SK-N-SH (cell line): ENCODE measurements around the gene SLC35A2. TPM values are rescaled to one million over a fixed set of nuclear protein-coding genes. Genes with fewer than 3 reads are reported as not detected.

Experiments used
- CTCF ChIA-PET: fragments of 300-600, 350-600 bp; formaldehyde crosslinking; extraction: SDS; loops from one replicate; lab custom pipeline; 2021; lab: Yijun Ruan, JAX
- POLR2A ChIA-PET: fragments of 350-600 bp; sonication (Branson Sonifier 250); formaldehyde crosslinking; extraction: SDS; loops from one replicate; lab custom pipeline; 2020; ENCODE audit warnings: antibody characterized with exemption, inconsistent platforms; lab: Yijun Ruan, JAX
- DNase-seq: peaks from one replicate; pipeline ENCODE4 v3.0.0; 2012
- H2AFZ ChIP-seq: fragments of 200-600 bp; sonication (generic); 2 replicates; pipeline ENCODE4 v1.8.1; 2016; ENCODE audit warnings: antibody characterized with exemption, mild to moderate bottlenecking, low read depth
- H3F3A ChIP-seq: fragments of 200-600 bp; sonication (generic); replicated peaks from 2 replicates; pipeline ENCODE3; 2016; ENCODE audit warnings: antibody characterized with exemption, mild to moderate bottlenecking; ENCODE audit not compliant: insufficient read depth
- H3K27ac ChIP-seq, 2 experiments: fragments of 200-500 bp in 1 of 2; fragments of 200-600 bp in 1 of 2; sonication (Bioruptor generic) in 1 of 2; sonication (generic), shearing (Covaris generic) in 1 of 2; 2 replicates each; pipeline versions ENCODE4 v1.5.1 to v1.6.1; 2014 to 2016; ENCODE audit warnings: low read depth in 2 of 2, inconsistent platforms in 1 of 2, low read length in 1 of 2, mild to moderate bottlenecking in 1 of 2, mixed read lengths in 1 of 2
- H3K27me3 ChIP-seq: fragments of 200-600 bp; sonication (generic), shearing (Covaris generic); 2 replicates; pipeline ENCODE4 v1.6.1; 2016; ENCODE audit warnings: mixed run types; ENCODE audit not compliant: insufficient read depth
- H3K36me3 ChIP-seq, 2 experiments: fragments of 200-500 bp in 1 of 2; fragments of 200-600 bp in 1 of 2; sonication (Bioruptor generic) in 1 of 2; sonication (generic) in 1 of 2; replicated peaks in 1 of 2; 2 replicates each; pipeline versions ENCODE3 to v1.5.1; 2014 to 2016; ENCODE audit warnings: low read length in 1 of 2, mild to moderate bottlenecking in 1 of 2; ENCODE audit not compliant: insufficient read depth in 2 of 2, control insufficient read depth in 1 of 2
- H3K4me1 ChIP-seq, 2 experiments: fragments of 200-500 bp in 1 of 2; fragments of 200-600 bp in 1 of 2; sonication (Bioruptor generic) in 1 of 2; sonication (generic), shearing (Covaris generic) in 1 of 2; 2 replicates each; pipeline versions ENCODE4 v1.5.1 to v1.6.1; 2014 to 2016; ENCODE audit warnings: low read depth in 1 of 2, low read length in 1 of 2, mixed run types in 1 of 2; ENCODE audit not compliant: insufficient read depth in 2 of 2, control insufficient read depth in 1 of 2
- H3K4me2 ChIP-seq: fragments of 200-600 bp; sonication (generic), shearing (Covaris generic); 2 replicates; pipeline ENCODE4 v1.6.1; 2017; ENCODE audit warnings: mixed run types
- H3K4me3 ChIP-seq, 2 experiments: fragments of 200-500 bp in 1 of 2; fragments of 200-600 bp in 1 of 2; sonication (Bioruptor generic) in 1 of 2; sonication (generic), shearing (Covaris generic) in 1 of 2; 2 replicates each; pipeline versions ENCODE4 v1.5.1 to v1.8.1; 2014 to 2016; ENCODE audit warnings: low read depth in 2 of 2, inconsistent platforms in 1 of 2, low read length in 1 of 2, mild to moderate bottlenecking in 1 of 2, mixed read lengths in 1 of 2, moderate library complexity in 1 of 2
- H3K79me2 ChIP-seq: fragments of 200-600 bp; sonication (generic); 2 replicates; pipeline ENCODE4 v1.8.1; 2017; ENCODE audit warnings: mild to moderate bottlenecking; ENCODE audit not compliant: insufficient read depth
- H3K9ac ChIP-seq: fragments of 200-600 bp; sonication (generic); 2 replicates; pipeline ENCODE4 v1.6.1; 2017; ENCODE audit warnings: mixed run types
- H3K9me2 ChIP-seq: fragments of 200-600 bp; sonication (generic); 2 replicates; pipeline ENCODE4 v1.6.1; 2017; ENCODE audit warnings: mixed run types
- H3K9me3 ChIP-seq: fragments of 200-600 bp; sonication (generic); 2 replicates; pipeline ENCODE4 v1.6.1; 2017; ENCODE audit warnings: mixed run types, mild to moderate bottlenecking, moderate library complexity
- H4K20me1 ChIP-seq: fragments of 200-600 bp; sonication (generic); 2 replicates; pipeline ENCODE4 v1.6.1; 2017; ENCODE audit warnings: mild to moderate bottlenecking, mixed run types; ENCODE audit not compliant: insufficient read depth
- CHD2 ChIP-seq: fragments of 150-350 bp; IDR thresholded peaks from 2 replicates; pipeline ENCODE4 v1.6.1; 2018; ENCODE audit warnings: low read length; ENCODE audit not compliant: partially characterized antibody
- EP300 ChIP-seq, 2 experiments: IDR thresholded peaks; 2 replicates each; pipeline versions ENCODE4 v1.4.0 to v1.6.1; 2012; ENCODE audit warnings: borderline replicate concordance in 1 of 2, low read depth in 1 of 2, low read length in 1 of 2
- FOSL2 ChIP-seq: IDR thresholded peaks from 2 replicates; pipeline ENCODE4 v1.4.0; 2012; ENCODE audit warnings: low read depth, mild to moderate bottlenecking, moderate library complexity, borderline replicate concordance
- GABPA ChIP-seq: IDR thresholded peaks from 2 replicates; pipeline ENCODE4 v1.4.0; 2012; ENCODE audit warnings: low read depth, mild to moderate bottlenecking
- JUND ChIP-seq: IDR thresholded peaks from 2 replicates; pipeline ENCODE4 v1.4.0; 2012
- MEF2A ChIP-seq: IDR thresholded peaks from 2 replicates; pipeline ENCODE4 v1.4.0; 2012; ENCODE audit warnings: low read depth, borderline replicate concordance
- NFIC ChIP-seq: IDR thresholded peaks from 2 replicates; pipeline ENCODE4 v1.4.0; 2012; ENCODE audit warnings: borderline replicate concordance
- NRF1 ChIP-seq: IDR thresholded peaks from 2 replicates; pipeline ENCODE4 v1.6.1; 2012; ENCODE audit warnings: low read depth, mild to moderate bottlenecking, low read length
- RAD21 ChIP-seq: IDR thresholded peaks from 2 replicates; pipeline ENCODE4 v1.6.1; 2012; ENCODE audit warnings: mild to moderate bottlenecking, low read length
- RCOR1 ChIP-seq: fragments of 150-350 bp; IDR thresholded peaks from 2 replicates; pipeline ENCODE4 v1.6.1; 2017; ENCODE audit warnings: antibody characterized with exemption, low read length
- RFX5 ChIP-seq: IDR thresholded peaks from 2 replicates; pipeline ENCODE4 v1.6.1; 2012; ENCODE audit warnings: mild to moderate bottlenecking, improper control_type of control experiment, low read length
- SIN3A ChIP-seq: IDR thresholded peaks from 2 replicates; pipeline ENCODE4 v1.6.1; 2012; ENCODE audit warnings: low read depth, mild to moderate bottlenecking, low read length, moderate library complexity, borderline replicate concordance
- SMC3 ChIP-seq: IDR thresholded peaks from 2 replicates; pipeline ENCODE4 v1.6.1; 2012; ENCODE audit warnings: low read depth, low read length, improper control_type of control experiment
- TAF1 ChIP-seq: IDR thresholded peaks from 2 replicates; pipeline ENCODE4 v1.6.1; 2012; ENCODE audit warnings: low read depth, mild to moderate bottlenecking, low read length, moderate library complexity, borderline replicate concordance
- TCF12 ChIP-seq: IDR thresholded peaks from 2 replicates; pipeline ENCODE4 v1.4.0; 2012
- YY1 ChIP-seq: IDR thresholded peaks from 2 replicates; pipeline ENCODE4 v1.4.0; 2012; ENCODE audit warnings: low read depth, mild to moderate bottlenecking
- WGBS: methylation state at CpG from one replicate; pipeline ENCODE4 v1.1.6; 2017; ENCODE audit warnings: low lambda C conversion rate; 5-methylcytosine and 5-hydroxymethylcytosine counted together
- polyA plus RNA-seq, 3 experiments: library from polyadenylated mRNA; depleted of rRNA; stranded (reverse); fragments of >200 nt; gene quantifications; 2 replicates each; pipeline ENCODE4 v1.2.3, GENCODE V29; 2012
- TF ChIP-seq, protein P1 (sequence below): IDR thresholded peaks from 2 replicates; pipeline ENCODE4 v1.6.1; 2012; ENCODE audit warnings: mild to moderate bottlenecking, low read depth, low read length, moderate library complexity
- TF ChIP-seq, protein P2 (sequence below): fragments of 150-350 bp; IDR thresholded peaks from 2 replicates; pipeline ENCODE4 v1.6.1; 2016; ENCODE audit warnings: mild to moderate bottlenecking, low read depth, low read length
- TF ChIP-seq, protein P3 (sequence below): fragments of 150-350 bp; IDR thresholded peaks from 2 replicates; pipeline ENCODE4 v1.6.1; 2017; ENCODE audit warnings: antibody characterized with exemption, low read length, low read depth, borderline replicate concordance
- TF ChIP-seq, protein P4 (sequence below): IDR thresholded peaks from 2 replicates; pipeline ENCODE4; 2012
- TF ChIP-seq, protein P5 (sequence below): IDR thresholded peaks from 2 replicates; pipeline ENCODE4 v1.4.0; 2012; ENCODE audit warnings: low read depth

SLC35A2 gene
- polyA plus RNA-seq, 1 of the 3 experiments (the other 2 are of a cell fraction), result 71.3 TPM

DNA sequence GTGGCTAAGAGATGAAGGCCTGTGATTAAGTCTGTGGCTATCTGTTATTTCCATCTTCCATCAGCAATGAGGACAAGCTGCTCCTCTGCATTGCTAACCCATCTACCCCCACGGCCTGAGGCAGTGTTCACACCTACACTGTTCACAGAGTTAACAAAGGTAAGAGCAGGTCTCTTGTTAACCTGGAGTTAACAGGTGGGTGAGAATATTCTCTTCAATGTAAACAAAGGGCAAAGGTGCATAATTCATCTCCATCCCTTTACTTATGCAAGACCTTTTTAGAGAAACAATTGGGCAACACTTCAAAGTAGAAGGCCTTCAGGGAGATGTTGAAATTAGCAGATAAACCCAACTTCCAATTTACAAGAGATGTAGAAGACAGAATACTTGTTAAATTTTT is 2.8 kb downstream of the SLC35A2 start:
- Histone ChIP-seq H3K27ac (no peak overlapping the region), H3K9me3 (no peaks in the 10 kb centered on the region), H2AFZ (no peak overlapping the region), H3K9me2 (no peaks in the 10 kb centered on the region), H3K27me3 (no peaks in the 10 kb centered on the region), H3K4me2 (no peak overlapping the region), H3K9ac (no peak overlapping the region), H3F3A (peaks cover 6% of the 10 kb centered on the region), H3K36me3 (peaks cover 8 to 43% of the 10 kb centered on the region in 2 experiments), H3K4me1 (peaks cover 0 to 15% of the 10 kb centered on the region in 2 experiments; a peak in 1 of 4 replicates), H4K20me1 (0 out of 2 replicates have a peak, but pooled peaks cover 13% of the 10 kb centered on the region), H3K4me3 (no peak overlapping the region), H3K79me2 (peaks cover 38% of the 10 kb centered on the region)
- no peak for DNase-seq
- WGBS, result 92% methylated on average over 1 of the region's 1 CpG
- TF ChIP-seq YY1 (no peak), RAD21 (no peak), EP300 (IDR thresholded peaks at IDR 0.05; ENCODE audit: borderline replicate concordance in 1 of 2, low read depth in 1 of 2, low read length in 1 of 2) (no peak), CHD2 (no peak), SIN3A (no peak), TCF12 (no peak), RCOR1 (no peak), SMC3 (no peak)
- TF ChIP-seq, protein P1, sequence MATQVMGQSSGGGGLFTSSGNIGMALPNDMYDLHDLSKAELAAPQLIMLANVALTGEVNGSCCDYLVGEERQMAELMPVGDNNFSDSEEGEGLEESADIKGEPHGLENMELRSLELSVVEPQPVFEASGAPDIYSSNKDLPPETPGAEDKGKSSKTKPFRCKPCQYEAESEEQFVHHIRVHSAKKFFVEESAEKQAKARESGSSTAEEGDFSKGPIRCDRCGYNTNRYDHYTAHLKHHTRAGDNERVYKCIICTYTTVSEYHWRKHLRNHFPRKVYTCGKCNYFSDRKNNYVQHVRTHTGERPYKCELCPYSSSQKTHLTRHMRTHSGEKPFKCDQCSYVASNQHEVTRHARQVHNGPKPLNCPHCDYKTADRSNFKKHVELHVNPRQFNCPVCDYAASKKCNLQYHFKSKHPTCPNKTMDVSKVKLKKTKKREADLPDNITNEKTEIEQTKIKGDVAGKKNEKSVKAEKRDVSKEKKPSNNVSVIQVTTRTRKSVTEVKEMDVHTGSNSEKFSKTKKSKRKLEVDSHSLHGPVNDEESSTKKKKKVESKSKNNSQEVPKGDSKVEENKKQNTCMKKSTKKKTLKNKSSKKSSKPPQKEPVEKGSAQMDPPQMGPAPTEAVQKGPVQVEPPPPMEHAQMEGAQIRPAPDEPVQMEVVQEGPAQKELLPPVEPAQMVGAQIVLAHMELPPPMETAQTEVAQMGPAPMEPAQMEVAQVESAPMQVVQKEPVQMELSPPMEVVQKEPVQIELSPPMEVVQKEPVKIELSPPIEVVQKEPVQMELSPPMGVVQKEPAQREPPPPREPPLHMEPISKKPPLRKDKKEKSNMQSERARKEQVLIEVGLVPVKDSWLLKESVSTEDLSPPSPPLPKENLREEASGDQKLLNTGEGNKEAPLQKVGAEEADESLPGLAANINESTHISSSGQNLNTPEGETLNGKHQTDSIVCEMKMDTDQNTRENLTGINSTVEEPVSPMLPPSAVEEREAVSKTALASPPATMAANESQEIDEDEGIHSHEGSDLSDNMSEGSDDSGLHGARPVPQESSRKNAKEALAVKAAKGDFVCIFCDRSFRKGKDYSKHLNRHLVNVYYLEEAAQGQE, result no peak
- ChIA-PET POLR2A (no interaction called here), CTCF (no interaction called here)

DNA sequence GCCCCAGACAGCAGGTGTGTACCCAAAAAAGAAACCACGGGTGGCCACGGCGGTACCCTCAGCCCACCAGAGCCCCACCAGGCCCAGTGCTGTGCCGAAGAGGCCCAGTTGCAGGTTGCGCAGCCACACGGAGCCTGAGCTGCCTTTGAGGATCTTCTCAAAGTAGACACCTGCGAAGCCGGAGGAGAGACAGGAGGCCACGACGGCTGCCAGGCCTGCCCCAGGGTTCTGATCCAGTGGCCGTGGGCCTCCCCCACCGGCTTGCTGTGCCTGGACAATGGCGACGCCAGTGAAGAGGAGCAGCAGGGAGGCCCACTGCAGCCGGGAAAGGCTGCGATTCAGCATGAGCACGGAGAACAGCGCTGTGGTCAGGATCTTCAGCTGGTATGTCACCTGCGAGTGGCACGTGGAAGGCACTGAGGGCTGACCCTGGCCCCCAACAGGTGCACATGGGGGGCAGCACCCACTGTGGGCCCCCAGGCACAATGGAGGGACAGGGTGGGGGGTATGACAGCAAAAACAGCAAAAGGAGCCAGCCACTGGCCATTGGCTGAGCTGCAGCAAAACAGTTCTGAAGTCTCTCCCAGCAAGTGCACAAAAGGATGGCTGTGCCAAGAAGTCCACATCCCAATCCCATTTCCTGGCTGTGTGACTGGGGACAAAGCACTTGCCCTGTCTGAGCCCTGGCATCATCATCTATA is 6.2 kb downstream of the SLC35A2 start:
- H3K27ac ChIP-seq, result no peak overlapping the region
- CTCF ChIA-PET, result no interaction called here
- H2AFZ ChIP-seq, result no peak overlapping the region
- H3K36me3 ChIP-seq, result peaks cover 8 to 51% of the 10 kb centered on the region in 2 experiments
- 0 out of 2 replicates have a peak, but pooled peaks cover 13% of the 10 kb centered on the region for H4K20me1 ChIP-seq
- H3K4me2 ChIP-seq, result no peak overlapping the region
- WGBS, result 98% methylated on average over 8 of the region's 20 CpGs
- POLR2A ChIA-PET, result no interaction called here
- peaks cover 26% of the 10 kb centered on the region for H3K79me2 ChIP-seq
- H3K9me3 ChIP-seq, result no peaks in the 10 kb centered on the region
- no peaks in the 10 kb centered on the region for H3K9me2 ChIP-seq
- H3K4me1 ChIP-seq, result peaks cover 0 to 7% of the 10 kb centered on the region in 2 experiments; a peak in 1 of 4 replicates
- no peak overlapping the region for H3K4me3 ChIP-seq
- no peak for DNase-seq
- H3F3A ChIP-seq, result peaks cover 3% of the 10 kb centered on the region
- H3K27me3 ChIP-seq, result no peaks in the 10 kb centered on the region
- H3K9ac ChIP-seq, result no peak overlapping the region
- no peak for TF ChIP-seq RFX5
- no peak for TF ChIP-seq SMC3
- TF ChIP-seq TAF1, result no peak
- TF ChIP-seq JUND, result no peak
- no peak for TF ChIP-seq GABPA
- no peak for TF ChIP-seq EP300 (IDR thresholded peaks at IDR 0.05; ENCODE audit: borderline replicate concordance in 1 of 2, low read depth in 1 of 2, low read length in 1 of 2)
- no peak for TF ChIP-seq MEF2A
- TF ChIP-seq, protein P2, sequence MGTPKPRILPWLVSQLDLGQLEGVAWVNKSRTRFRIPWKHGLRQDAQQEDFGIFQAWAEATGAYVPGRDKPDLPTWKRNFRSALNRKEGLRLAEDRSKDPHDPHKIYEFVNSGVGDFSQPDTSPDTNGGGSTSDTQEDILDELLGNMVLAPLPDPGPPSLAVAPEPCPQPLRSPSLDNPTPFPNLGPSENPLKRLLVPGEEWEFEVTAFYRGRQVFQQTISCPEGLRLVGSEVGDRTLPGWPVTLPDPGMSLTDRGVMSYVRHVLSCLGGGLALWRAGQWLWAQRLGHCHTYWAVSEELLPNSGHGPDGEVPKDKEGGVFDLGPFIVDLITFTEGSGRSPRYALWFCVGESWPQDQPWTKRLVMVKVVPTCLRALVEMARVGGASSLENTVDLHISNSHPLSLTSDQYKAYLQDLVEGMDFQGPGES, result no peak
- no peak for TF ChIP-seq NRF1
- TF ChIP-seq, protein P3, sequence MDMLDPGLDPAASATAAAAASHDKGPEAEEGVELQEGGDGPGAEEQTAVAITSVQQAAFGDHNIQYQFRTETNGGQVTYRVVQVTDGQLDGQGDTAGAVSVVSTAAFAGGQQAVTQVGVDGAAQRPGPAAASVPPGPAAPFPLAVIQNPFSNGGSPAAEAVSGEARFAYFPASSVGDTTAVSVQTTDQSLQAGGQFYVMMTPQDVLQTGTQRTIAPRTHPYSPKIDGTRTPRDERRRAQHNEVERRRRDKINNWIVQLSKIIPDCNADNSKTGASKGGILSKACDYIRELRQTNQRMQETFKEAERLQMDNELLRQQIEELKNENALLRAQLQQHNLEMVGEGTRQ, result no peak
- TF ChIP-seq, protein P4, sequence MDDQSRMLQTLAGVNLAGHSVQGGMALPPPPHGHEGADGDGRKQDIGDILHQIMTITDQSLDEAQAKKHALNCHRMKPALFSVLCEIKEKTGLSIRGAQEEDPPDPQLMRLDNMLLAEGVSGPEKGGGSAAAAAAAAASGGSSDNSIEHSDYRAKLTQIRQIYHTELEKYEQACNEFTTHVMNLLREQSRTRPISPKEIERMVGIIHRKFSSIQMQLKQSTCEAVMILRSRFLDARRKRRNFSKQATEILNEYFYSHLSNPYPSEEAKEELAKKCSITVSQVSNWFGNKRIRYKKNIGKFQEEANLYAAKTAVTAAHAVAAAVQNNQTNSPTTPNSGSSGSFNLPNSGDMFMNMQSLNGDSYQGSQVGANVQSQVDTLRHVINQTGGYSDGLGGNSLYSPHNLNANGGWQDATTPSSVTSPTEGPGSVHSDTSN, result no peak
- TF ChIP-seq NFIC, result no peak
- TF ChIP-seq FOSL2, result no peak
- TF ChIP-seq, protein P5, sequence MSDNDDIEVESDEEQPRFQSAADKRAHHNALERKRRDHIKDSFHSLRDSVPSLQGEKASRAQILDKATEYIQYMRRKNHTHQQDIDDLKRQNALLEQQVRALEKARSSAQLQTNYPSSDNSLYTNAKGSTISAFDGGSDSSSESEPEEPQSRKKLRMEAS, result no peak
